GM19455 (cell line): ENCODE measurements around the gene FNDC11.

Experiments used
- ATAC-seq: cut with Tn5 transposase; IDR thresholded peaks from one replicate; pipeline ENCODE4 v1.9.1; 2021; ENCODE audit not compliant: unreplicated experiment

The FNDC11 gene

GRCh38 chr20:63578224-63579016, 24.5 kb downstream of the FNDC11 start:
- ATAC-seq: no peak

- no peak for ATAC-seq
These were observed 25.2 kb downstream of the FNDC11 start for GRCh38 chr20:63579017-63579694.

- no peak for ATAC-seq
These were observed 27.0 kb downstream of the FNDC11 start for GRCh38 chr20:63580796-63581461.

GRCh38 chr20:63582382-63583063, 28.6 kb downstream of the FNDC11 start:
- no peak for ATAC-seq

GRCh38 chr20:63585616-63586565, 31.9 kb downstream of the FNDC11 start:
- no peak for ATAC-seq

- no peak for ATAC-seq
These were observed 32.8 kb downstream of the FNDC11 start for GRCh38 chr20:63586797-63587196.

GRCh38 chr20:63587256-63587655, 33.3 kb downstream of the FNDC11 start:
- ATAC-seq: no peak

- no peak for ATAC-seq
These were observed 34.0 kb downstream of the FNDC11 start for GRCh38 chr20:63587776-63588591.

- ATAC-seq: no peak
These were observed 34.7 kb downstream of the FNDC11 start for GRCh38 chr20:63588641-63589041.

GRCh38 chr20:63589261-63590217, 35.6 kb downstream of the FNDC11 start:
- no peak for ATAC-seq

GRCh38 chr20:63590218-63591146, 36.5 kb downstream of the FNDC11 start:
- no peak for ATAC-seq

GRCh38 chr20:63591147-63591533, 37.2 kb downstream of the FNDC11 start:
- no peak for ATAC-seq

- no peak for ATAC-seq
These were observed 37.9 kb downstream of the FNDC11 start for GRCh38 chr20:63591786-63592355.

- no peak for ATAC-seq
These were observed 38.7 kb downstream of the FNDC11 start for GRCh38 chr20:63592661-63593060.

- no peak for ATAC-seq
These were observed 40.1 kb downstream of the FNDC11 start for GRCh38 chr20:63594043-63594561.

GRCh38 chr20:63595416-63596127, 41.6 kb downstream of the FNDC11 start:
- ATAC-seq: no peak
